Mammary epithelial cell (primary cell): ENCODE data around the gene PALD1.

Experiments
- CTCF ChIP-seq, 2 donors: IDR thresholded peaks in 1 of 2; conservative IDR thresholded peaks in 1 of 2; 2 replicates each; pipeline ENCODE4 v1.5.1; 2011 to 2012; ENCODE audit warnings: inconsistent platforms in 2 of 2, low read length in 2 of 2, mild to moderate bottlenecking in 2 of 2, control low read depth in 1 of 2, low read depth in 1 of 2; ENCODE audit not compliant: insufficient read depth in 1 of 2; ENCODE audit errors: extremely low read depth in 1 of 2
- EZH2 ChIP-seq: IDR thresholded peaks from 2 replicates; pipeline ENCODE4 v1.6.1; 2012; ENCODE audit warnings: low read length, inconsistent platforms, borderline replicate concordance

GRCh38 chr10:70595566-70596016, 117.0 kb downstream of the PALD1 start:
- TF ChIP-seq EZH2 (no peak), CTCF (conservative IDR thresholded peaks at IDR 0.05 in 1 of 2, IDR thresholded peaks at IDR 0.05 in 1 of 2; ENCODE audit: extremely low read depth in 1 of 2, insufficient read depth in 1 of 2, low read depth in 1 of 2, low read length in 2 of 2) (no peak)
